Esophagus squamous epithelium (tissue), 4 donors: ENCODE data around the gene DRAP1.

ENCODE experiments used
- POLR2A ChIP-seq, 4 donors: fragments of 450-650 bp; IDR thresholded peaks; one replicate each; pipeline ENCODE4 v1.6.1; 2017; ENCODE audit warnings: antibody characterized with exemption in 4 of 4, mild to moderate bottlenecking in 4 of 4, moderate library complexity in 3 of 4
- TF ChIP-seq, protein P1 (sequence below), 6 experiments: fragments of 450-650 bp in 4 of 6; fragments of 200-600 bp in 2 of 6; sonication (generic) in 2 of 6; IDR thresholded peaks; one replicate each; pipeline ENCODE4 v1.5.1; 2016 to 2019; ENCODE audit warnings: antibody characterized with exemption in 6 of 6, mild to moderate bottlenecking in 4 of 6, moderate library complexity in 4 of 6

DNA sequence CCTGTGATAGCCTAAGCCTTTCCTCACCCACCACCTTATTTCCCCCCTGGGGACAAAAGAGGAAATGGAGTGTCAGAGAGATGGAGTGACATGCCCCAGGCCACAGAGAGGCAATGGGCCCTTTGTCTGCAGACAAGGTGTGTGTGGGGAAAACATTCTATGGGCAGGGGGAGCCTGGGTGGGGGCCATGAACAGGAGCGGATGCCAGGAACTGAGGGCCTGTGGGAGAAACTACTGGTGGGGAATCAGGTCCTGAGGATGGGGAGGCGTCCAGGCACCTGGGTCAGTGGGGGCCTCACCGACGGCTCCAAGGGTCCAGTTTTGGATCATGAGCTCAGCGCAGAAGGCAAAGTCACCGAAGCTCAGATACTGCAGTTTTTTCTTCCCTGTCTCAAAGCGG is 34.0 kb upstream of the DRAP1 start:
- TF ChIP-seq, protein P1, sequence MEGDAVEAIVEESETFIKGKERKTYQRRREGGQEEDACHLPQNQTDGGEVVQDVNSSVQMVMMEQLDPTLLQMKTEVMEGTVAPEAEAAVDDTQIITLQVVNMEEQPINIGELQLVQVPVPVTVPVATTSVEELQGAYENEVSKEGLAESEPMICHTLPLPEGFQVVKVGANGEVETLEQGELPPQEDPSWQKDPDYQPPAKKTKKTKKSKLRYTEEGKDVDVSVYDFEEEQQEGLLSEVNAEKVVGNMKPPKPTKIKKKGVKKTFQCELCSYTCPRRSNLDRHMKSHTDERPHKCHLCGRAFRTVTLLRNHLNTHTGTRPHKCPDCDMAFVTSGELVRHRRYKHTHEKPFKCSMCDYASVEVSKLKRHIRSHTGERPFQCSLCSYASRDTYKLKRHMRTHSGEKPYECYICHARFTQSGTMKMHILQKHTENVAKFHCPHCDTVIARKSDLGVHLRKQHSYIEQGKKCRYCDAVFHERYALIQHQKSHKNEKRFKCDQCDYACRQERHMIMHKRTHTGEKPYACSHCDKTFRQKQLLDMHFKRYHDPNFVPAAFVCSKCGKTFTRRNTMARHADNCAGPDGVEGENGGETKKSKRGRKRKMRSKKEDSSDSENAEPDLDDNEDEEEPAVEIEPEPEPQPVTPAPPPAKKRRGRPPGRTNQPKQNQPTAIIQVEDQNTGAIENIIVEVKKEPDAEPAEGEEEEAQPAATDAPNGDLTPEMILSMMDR (IDR thresholded peaks at IDR 0.05): no peak
- TF ChIP-seq POLR2A (IDR thresholded peaks at IDR 0.05): no peak
